ENCODE data around the gene CADPS2.

- TF ChIP-seq CTCF (IDR thresholded peaks at IDR 0.05) (no peak), POLR2A (IDR thresholded peaks at IDR 0.05) (no peak)
These were observed 452.5 kb downstream of the CADPS2 start for GRCh38 chr7:122433765-122434164.
